ENCODE measurements around the gene PIGC.
A peak's percentile ranks its signal among the peaks of the same experiment; 100 is the strongest.

PIGC gene
- long read RNA-seq, donor 1, transcript PIGC-201 (2 exons, 1,447 nt): major isoform, 21 of 41 reads
- long read RNA-seq, donor 1, transcript PIGC-202 (1 exons, 2,630 nt): minor isoform, 13 of 41 reads
- long read RNA-seq, donor 1, partial matches to known transcripts: 5 of 41 reads
- long read RNA-seq, donor 1, other reads (novel, unspliced or antisense): 0 of 41 reads
- long read RNA-seq, donor 2, transcript PIGC-201 (2 exons, 1,447 nt): major isoform, 10 of 13 reads
- long read RNA-seq, donor 2, partial matches to known transcripts: 0 of 13 reads
- long read RNA-seq, donor 2, other reads (novel, unspliced or antisense): 0 of 13 reads
- long read RNA-seq, donor 3, transcript PIGC-201 (2 exons, 1,447 nt): major isoform, 6 of 9 reads
- long read RNA-seq, donor 3, partial matches to known transcripts: 0 of 9 reads
- long read RNA-seq, donor 3, other reads (novel, unspliced or antisense): 0 of 9 reads
- long read RNA-seq, donor 4, transcript PIGC-201 (2 exons, 1,447 nt): major isoform, 21 of 29 reads
- long read RNA-seq, donor 4, transcript PIGC-202 (1 exons, 2,630 nt): minor isoform, 8 of 29 reads
- long read RNA-seq, donor 4, partial matches to known transcripts: 0 of 29 reads
- long read RNA-seq, donor 4, other reads (novel, unspliced or antisense): 0 of 29 reads
- long read RNA-seq, donor 5, transcript PIGC-202 (1 exons, 2,630 nt): minor isoform, 6 of 25 reads
- long read RNA-seq, donor 5, transcript PIGC-201 (2 exons, 1,447 nt): major isoform, 19 of 25 reads
- long read RNA-seq, donor 5, partial matches to known transcripts: 0 of 25 reads
- long read RNA-seq, donor 5, other reads (novel, unspliced or antisense): 0 of 25 reads
- long read RNA-seq, donor 6, transcript PIGC-201 (2 exons, 1,447 nt): major isoform, 16 of 32 reads
- long read RNA-seq, donor 6, transcript PIGC-202 (1 exons, 2,630 nt): major isoform, 16 of 32 reads
- long read RNA-seq, donor 6, partial matches to known transcripts: 0 of 32 reads
- long read RNA-seq, donor 6, other reads (novel, unspliced or antisense): 0 of 32 reads
- long read RNA-seq, donor 7, transcript PIGC-201 (2 exons, 1,447 nt): major isoform, 13 of 26 reads
- long read RNA-seq, donor 7, transcript PIGC-202 (1 exons, 2,630 nt): minor isoform, 12 of 26 reads
- long read RNA-seq, donor 7, partial matches to known transcripts: 0 of 26 reads
- long read RNA-seq, donor 7, other reads (novel, unspliced or antisense): 0 of 26 reads
- long read RNA-seq, donor 8, transcript PIGC-201 (2 exons, 1,447 nt): major isoform, 15 of 23 reads
- long read RNA-seq, donor 8, transcript PIGC-202 (1 exons, 2,630 nt): minor isoform, 8 of 23 reads
- long read RNA-seq, donor 8, partial matches to known transcripts: 0 of 23 reads
- long read RNA-seq, donor 8, other reads (novel, unspliced or antisense): 0 of 23 reads

- DNase-seq: peak; percentile 82
These were observed at the start of gene PIGC for GRCh38 chr1:172443666-172444453. Gene PIGC, minus strand, starts transcription at chr1:172444069. Its CDS starts 1,447 bp downstream, at chr1:172442622.

- DNase-seq: no peak
These were observed 48.6 kb upstream of the PIGC start for GRCh38 chr1:172492421-172492820.

GRCh38 chr1:172489847-172490246, 46.0 kb upstream of the PIGC start:
- DNase-seq: no peak

DNA sequence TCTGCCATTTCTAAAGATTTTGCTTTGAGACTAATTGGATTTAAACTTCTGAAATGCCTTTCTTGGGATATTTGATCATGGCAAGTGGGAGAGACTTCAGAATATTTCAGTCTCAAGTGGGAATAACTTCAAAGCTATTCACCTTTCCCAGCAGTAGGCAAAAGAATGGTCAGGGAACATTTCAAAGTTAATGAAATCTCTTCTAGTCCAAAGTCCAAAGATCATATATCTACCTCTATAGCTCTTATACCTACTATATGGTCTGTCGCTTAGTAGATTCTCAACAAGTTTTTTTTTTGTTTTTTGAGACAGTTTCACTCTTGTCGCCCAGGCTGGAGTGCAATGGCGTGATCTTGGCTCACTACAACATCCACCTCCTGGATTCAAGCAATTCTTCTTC, 44.5 kb upstream of the PIGC start:
- no peak for DNase-seq

DNA sequence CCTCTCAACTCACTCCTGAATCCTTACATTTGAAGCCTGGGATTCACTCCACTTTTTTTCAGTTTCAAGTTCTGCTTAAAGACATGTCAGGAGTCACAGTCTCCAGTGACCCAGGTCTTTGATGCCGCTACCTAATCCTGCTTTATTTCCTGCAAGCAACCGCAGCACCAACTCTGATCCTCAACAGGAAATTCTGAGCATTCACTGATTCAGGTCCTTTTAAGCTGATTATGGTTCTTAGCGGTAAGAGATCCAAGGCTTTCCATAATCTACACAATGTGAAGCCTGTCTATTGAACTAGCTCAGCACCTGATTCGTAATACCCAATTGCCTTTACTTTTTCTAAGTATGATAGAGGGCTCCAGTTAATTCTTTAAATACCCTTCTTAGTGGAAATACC, 43.7 kb upstream of the PIGC start:
- DNase-seq: no peak

DNA sequence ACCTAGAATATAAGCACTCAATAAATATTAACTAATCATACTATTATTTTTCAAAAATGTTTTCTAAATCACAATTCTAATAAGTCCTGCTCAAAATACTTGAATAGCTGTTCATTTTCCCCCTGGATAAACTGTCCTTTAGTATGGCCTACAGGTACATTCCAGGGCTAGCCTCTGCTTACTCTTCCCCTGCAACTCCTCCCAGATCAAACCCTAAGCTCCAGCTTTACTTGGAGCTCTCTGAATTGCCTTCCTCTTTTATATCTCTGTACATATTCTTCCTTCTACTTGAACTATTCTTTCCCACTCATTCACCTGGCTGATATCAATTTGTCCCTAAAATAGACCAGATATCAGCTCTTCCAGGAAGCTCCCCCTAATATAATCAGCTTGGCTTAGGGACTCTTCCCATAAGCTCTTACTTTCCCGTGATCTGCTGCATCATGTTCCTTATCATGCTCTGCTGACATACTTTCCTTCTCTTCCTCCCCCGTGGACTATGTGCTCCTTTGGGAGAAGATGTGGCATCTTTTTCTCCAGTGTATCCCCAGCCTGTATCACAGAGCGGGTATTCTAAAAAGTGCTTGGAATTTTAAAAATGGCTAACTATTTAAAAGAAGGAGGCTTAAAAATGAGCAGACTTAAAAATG, 43.1 kb upstream of the PIGC start:
- no peak for DNase-seq

GRCh38 chr1:172485626-172486025, 41.8 kb upstream of the PIGC start:
- no peak for DNase-seq

DNA sequence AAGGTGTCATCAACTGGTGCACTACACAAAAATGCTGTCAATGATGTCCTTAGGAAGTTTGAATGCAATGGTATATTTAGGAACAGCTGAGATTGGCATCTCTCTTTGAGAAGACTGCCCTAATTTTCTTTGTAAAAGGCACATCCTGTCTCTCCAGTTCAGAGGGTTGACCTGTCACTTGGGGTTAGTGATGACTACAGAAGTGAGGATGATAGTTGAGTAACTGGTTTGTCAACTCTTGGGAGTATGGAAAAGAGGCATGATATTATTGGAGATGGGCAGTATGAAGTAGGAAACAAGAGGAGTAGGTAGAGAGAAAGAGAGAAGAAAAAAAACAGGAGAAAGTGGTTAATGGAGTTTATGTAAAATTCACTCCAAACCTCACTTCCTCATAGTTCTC, 40.4 kb upstream of the PIGC start:
- no peak for DNase-seq

- no peak for DNase-seq
These were observed 39.6 kb upstream of the PIGC start for GRCh38 chr1:172483448-172483847.

GRCh38 chr1:172482044-172482443, 38.2 kb upstream of the PIGC start:
- no peak for DNase-seq

- DNase-seq: no peak
These were observed 36.6 kb upstream of the PIGC start for GRCh38 chr1:172480431-172480830.

DNA sequence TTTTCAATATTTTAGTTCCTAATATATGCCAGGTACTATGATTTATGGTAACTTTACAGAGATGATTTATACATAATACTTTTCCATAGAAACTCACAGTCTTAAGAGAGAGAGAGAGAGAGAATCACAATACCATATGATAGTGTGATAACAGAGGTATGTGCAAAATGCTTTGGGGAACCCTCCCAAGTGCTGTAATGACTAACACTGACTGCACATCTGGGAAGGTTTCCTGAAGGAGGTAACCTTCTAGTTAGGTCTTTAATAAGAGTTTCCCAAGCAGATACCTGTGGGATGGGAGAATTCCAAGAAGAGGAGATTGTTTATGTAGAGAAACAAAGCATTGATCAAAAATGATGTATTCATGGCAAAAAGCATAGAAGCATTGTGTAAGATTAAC, 34.6 kb upstream of the PIGC start:
- DNase-seq: no peak

GRCh38 chr1:172477741-172478140, 33.9 kb upstream of the PIGC start:
- no peak for DNase-seq

- no peak for DNase-seq
These were observed 33.3 kb upstream of the PIGC start for GRCh38 chr1:172477216-172477615.

- no peak for DNase-seq
These were observed 32.4 kb upstream of the PIGC start for GRCh38 chr1:172476218-172476811.

GRCh38 chr1:172473842-172474241, 30.0 kb upstream of the PIGC start:
- no peak for DNase-seq

- DNase-seq: no peak
These were observed 29.4 kb upstream of the PIGC start for GRCh38 chr1:172473302-172473701.

DNA sequence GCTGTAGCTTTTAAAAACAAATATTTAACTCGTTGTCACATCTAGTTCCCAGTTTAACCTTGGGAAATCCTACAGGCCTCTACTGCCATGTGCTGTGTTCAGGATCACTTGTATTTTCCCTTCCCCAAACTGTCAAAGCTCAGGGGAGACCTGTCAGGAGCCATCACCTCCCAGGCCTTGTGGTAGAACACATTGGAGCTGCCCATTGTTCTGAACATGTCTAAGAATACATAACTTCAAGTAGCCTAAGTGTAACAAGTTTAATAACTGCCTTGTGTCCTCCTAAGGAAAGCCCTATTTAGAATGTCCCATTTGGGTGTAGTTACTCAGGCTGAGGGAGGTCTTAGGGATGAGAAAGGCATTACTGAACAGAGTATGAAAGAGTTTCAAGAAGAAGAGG, 28.6 kb upstream of the PIGC start:
- no peak for DNase-seq

DNA sequence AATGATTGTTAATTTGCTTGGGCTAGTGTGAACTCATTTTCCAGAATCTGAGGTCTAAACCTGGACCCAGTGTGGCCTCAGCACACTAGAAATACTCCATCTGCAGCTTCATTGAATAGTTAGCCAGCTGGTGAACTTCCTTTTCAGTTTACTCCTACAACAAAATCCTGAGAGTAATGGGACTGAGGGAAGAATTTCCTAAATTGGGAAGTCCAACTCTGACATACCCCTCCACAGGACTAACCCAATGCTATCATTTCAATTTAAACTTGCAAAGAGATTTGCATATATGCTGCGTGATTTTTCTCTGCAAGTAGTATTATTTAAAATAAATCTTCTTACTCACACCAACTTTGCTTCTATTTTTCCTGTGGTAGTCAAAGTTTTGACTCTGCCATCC, 27.8 kb upstream of the PIGC start:
- no peak for DNase-seq

DNA sequence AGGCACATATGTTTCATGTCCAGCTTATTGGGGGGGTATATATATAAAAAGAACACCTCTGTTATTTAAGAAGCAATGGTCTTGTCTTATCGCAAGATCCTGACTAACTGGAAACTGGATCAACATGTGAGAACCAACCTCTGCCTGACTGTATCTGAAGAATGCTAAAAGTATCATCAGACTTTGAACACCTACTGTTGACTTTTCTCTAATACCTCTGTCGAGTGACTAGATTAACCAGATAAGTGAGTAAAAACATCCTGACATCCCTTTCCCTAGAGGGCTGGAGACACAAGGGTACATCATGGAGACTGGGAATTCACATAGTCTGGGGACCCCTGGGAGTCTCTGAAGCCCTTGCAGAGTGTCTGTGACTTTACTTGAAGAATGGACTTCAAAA, 26.3 kb upstream of the PIGC start:
- DNase-seq: no peak

- DNase-seq: no peak
These were observed 25.8 kb upstream of the PIGC start for GRCh38 chr1:172469717-172470116.
